HG02588 (cell line): ENCODE measurements around the gene NELFB.
A peak's percentile ranks its signal among the peaks of the same experiment; 100 is the strongest.

Source experiments
- ATAC-seq: cut with Tn5 transposase; IDR thresholded peaks from one replicate; pipeline ENCODE4 v1.9.1; 2021; ENCODE audit warnings: mild to moderate bottlenecking, moderate library complexity; ENCODE audit not compliant: unreplicated experiment

The NELFB gene

GRCh38 chr9:137302449-137303150 lies 47.5 kb downstream of the NELFB start:
- peak; percentile 28 for ATAC-seq

GRCh38 chr9:137303151-137303892 lies 48.2 kb downstream of the NELFB start:
- no peak for ATAC-seq

- ATAC-seq, result no peak
Measured at GRCh38 chr9:137303893-137304382, 48.8 kb downstream of the NELFB start.

GRCh38 chr9:137304383-137305059 lies 49.4 kb downstream of the NELFB start:
- ATAC-seq, result no peak

- no peak for ATAC-seq
Measured at GRCh38 chr9:137305060-137305797, 50.1 kb downstream of the NELFB start.

GRCh38 chr9:137305798-137306065 lies 50.6 kb downstream of the NELFB start:
- ATAC-seq, result no peak

GRCh38 chr9:137306066-137306849 lies 51.1 kb downstream of the NELFB start:
- no peak for ATAC-seq

- ATAC-seq, result no peak
Measured at GRCh38 chr9:137306850-137307254, 51.7 kb downstream of the NELFB start.

GRCh38 chr9:137307255-137308056 lies 52.3 kb downstream of the NELFB start:
- ATAC-seq, result no peak

GRCh38 chr9:137308057-137308619 lies 53.0 kb downstream of the NELFB start:
- no peak for ATAC-seq

- ATAC-seq, result no peak
Measured at GRCh38 chr9:137309368-137310188, 54.5 kb downstream of the NELFB start.

GRCh38 chr9:137310189-137311052 lies 55.3 kb downstream of the NELFB start:
- no peak for ATAC-seq

- no peak for ATAC-seq
Measured at GRCh38 chr9:137311171-137311985, 56.3 kb downstream of the NELFB start.

GRCh38 chr9:137311986-137312851 lies 57.1 kb downstream of the NELFB start:
- no peak for ATAC-seq

GRCh38 chr9:137312852-137313325 lies 57.8 kb downstream of the NELFB start:
- ATAC-seq, result no peak
